NB4 (cell line): ENCODE results near the gene DIP2C.

Source experiments
- MYC ChIP-seq: IDR thresholded peaks from 2 replicates; pipeline ENCODE4 v1.6.1; 2011; ENCODE audit warnings: low read depth, low read length
- POLR2A ChIP-seq: IDR thresholded peaks from 2 replicates; pipeline ENCODE4 v1.6.1; 2011; ENCODE audit warnings: mild to moderate bottlenecking; ENCODE audit not compliant: insufficient read length; ENCODE audit errors: extremely low read depth
- TF ChIP-seq, protein P1 (sequence below): IDR thresholded peaks from one replicate; pipeline ENCODE4 v1.5.1; 2012; ENCODE audit warnings: low read depth, low read length
- TF ChIP-seq, protein P2 (sequence below): IDR thresholded peaks from 2 replicates; pipeline ENCODE4 v1.6.1; 2011; ENCODE audit warnings: low read depth, low read length

DNA sequence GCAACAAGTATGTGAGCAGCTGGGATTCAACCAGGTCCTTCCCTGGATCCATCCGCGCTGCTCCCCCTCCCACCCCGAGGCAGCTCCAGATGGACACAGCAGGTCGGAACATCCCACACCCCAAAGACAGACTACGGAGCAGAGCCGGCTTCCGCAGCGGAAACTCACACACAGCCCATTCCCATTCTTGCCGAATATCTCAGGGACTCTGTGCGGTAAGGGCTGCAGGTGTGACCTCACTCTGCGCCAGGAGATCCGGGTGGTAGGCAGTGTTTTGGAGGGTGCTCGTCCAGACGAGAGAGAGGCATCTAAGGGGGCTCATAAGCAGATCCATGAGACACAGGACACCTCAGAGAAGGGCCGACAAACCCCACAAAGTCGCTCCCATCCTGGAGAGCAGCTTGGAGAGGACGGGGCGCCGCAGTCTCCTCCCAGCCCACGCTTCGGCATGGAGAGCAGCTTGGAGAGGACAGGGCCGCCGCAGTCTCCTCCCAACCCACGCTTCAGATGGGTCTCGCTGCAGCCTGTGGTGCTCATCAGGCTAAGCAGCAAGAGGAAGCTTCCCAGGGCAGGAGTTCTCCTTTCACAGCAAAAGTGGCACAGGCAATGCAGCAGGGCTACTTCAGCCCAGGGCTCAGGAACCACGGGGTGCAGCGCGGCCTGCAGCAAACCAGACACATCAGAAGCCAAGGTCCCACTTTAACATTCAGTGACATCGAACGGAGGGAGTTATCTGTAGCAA, 179.9 kb downstream of the DIP2C start:
- TF ChIP-seq, protein P1, sequence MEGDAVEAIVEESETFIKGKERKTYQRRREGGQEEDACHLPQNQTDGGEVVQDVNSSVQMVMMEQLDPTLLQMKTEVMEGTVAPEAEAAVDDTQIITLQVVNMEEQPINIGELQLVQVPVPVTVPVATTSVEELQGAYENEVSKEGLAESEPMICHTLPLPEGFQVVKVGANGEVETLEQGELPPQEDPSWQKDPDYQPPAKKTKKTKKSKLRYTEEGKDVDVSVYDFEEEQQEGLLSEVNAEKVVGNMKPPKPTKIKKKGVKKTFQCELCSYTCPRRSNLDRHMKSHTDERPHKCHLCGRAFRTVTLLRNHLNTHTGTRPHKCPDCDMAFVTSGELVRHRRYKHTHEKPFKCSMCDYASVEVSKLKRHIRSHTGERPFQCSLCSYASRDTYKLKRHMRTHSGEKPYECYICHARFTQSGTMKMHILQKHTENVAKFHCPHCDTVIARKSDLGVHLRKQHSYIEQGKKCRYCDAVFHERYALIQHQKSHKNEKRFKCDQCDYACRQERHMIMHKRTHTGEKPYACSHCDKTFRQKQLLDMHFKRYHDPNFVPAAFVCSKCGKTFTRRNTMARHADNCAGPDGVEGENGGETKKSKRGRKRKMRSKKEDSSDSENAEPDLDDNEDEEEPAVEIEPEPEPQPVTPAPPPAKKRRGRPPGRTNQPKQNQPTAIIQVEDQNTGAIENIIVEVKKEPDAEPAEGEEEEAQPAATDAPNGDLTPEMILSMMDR, result no peak
- TF ChIP-seq POLR2A, result no peak
- no peak for TF ChIP-seq MYC
- TF ChIP-seq, protein P2, sequence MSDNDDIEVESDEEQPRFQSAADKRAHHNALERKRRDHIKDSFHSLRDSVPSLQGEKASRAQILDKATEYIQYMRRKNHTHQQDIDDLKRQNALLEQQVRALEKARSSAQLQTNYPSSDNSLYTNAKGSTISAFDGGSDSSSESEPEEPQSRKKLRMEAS, result no peak
